Measurements from ENCODE around the gene OR51F2. TPM values are rescaled to one million over a fixed set of nuclear protein-coding genes. Genes with fewer than 3 reads are reported as not detected.

The OR51F2 gene
- total and polyA plus RNA-seq, 4 donors: not detected

DNA sequence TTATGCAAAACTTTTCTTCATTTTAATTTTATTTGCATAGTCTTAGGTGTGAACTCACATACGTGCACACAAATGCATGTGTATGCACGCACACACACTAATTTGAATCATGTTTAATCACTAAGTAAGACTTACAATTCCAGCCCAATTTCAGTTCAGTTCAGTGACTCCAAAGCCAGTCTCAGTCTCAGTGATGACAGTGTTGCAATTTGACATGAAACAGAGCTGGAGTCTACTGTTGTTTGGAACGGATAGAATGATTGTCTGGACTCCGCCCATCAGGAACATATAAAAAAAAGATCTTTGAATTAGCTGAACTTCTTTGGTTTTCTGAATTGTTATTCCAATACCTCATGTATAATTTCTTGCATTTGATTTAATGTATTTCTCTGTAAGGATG lies 42.8 kb downstream of the OR51F2 start:
- WGBS: 80% methylated on average over 4 of the region's 4 CpGs
- H3K9me3 ChIP-seq (ENCODE audit: control insufficient read depth in 4 of 4, low read length in 3 of 4): no peaks in the 10 kb centered on the region
- H3K4me1 ChIP-seq (ENCODE audit: control insufficient read depth in 4 of 4, insufficient read depth in 4 of 4, low read length in 3 of 4): no peaks in the 10 kb centered on the region
- H3K4me3 ChIP-seq (ENCODE audit: low read depth in 1 of 3, low read length in 3 of 3): no peak overlapping the region
- TF ChIP-seq CTCF (IDR thresholded peaks at IDR 0.05; ENCODE audit: low read depth, low read length, missing input control) (no peak), JUND (IDR thresholded peaks at IDR 0.05) (no peak)
- no peak overlapping the region for H3K9ac ChIP-seq (ENCODE audit: low read depth in 1 of 2, low read length in 2 of 2)
- DNase-seq (ENCODE audit: low spot score): no peak
- H3K27ac ChIP-seq (ENCODE audit: low read depth in 1 of 2, low read length in 2 of 2): no peak overlapping the region
- no peaks in the 10 kb centered on the region for H3K36me3 ChIP-seq (ENCODE audit: control insufficient read depth in 4 of 4, insufficient read depth in 3 of 4, low read depth in 1 of 4, low read length in 3 of 4)
- H3K27me3 ChIP-seq (ENCODE audit: control insufficient read depth in 4 of 4, insufficient read depth in 4 of 4, low read length in 3 of 4): no peaks in the 10 kb centered on the region

- no peak for DNase-seq (ENCODE audit: low spot score)
- Histone ChIP-seq H3K27me3 (ENCODE audit: control insufficient read depth in 4 of 4, insufficient read depth in 4 of 4, low read length in 3 of 4) (no peaks in the 10 kb centered on the region), H3K9me3 (ENCODE audit: control insufficient read depth in 4 of 4, low read length in 3 of 4) (no peaks in the 10 kb centered on the region), H3K27ac (ENCODE audit: low read depth in 1 of 2, low read length in 2 of 2) (no peak overlapping the region), H3K4me1 (ENCODE audit: control insufficient read depth in 4 of 4, insufficient read depth in 4 of 4, low read length in 3 of 4) (no peaks in the 10 kb centered on the region), H3K9ac (ENCODE audit: low read depth in 1 of 2, low read length in 2 of 2) (no peak overlapping the region), H3K36me3 (ENCODE audit: control insufficient read depth in 4 of 4, insufficient read depth in 3 of 4, low read depth in 1 of 4, low read length in 3 of 4) (no peaks in the 10 kb centered on the region), H3K4me3 (ENCODE audit: low read depth in 1 of 3, low read length in 3 of 3) (no peak overlapping the region)
- no peak for TF ChIP-seq YY1 (IDR thresholded peaks at IDR 0.05)
- no peak for TF ChIP-seq HNF4G (IDR thresholded peaks at IDR 0.05)
- TF ChIP-seq RAD21 (IDR thresholded peaks at IDR 0.05): no peak
- no peak for TF ChIP-seq TAF1 (conservative IDR thresholded peaks at IDR 0.05)
- no peak for TF ChIP-seq RXRA (IDR thresholded peaks at IDR 0.05)
- no peak for TF ChIP-seq JUND (IDR thresholded peaks at IDR 0.05)
- 38% methylated on average over 1 of the region's 1 CpG for WGBS
Observed at GRCh38 chr11:4865855-4866254, 44.7 kb downstream of the OR51F2 start.

Other genes starting within 250 kb of the OR51F2 start
- gene OR52I2, start 239.6 kb upstream of the OR51F2 start, total RNA-seq: under 1 TPM in 1 of 2 donors, not detected in 1; under 0.01 TPM
- not detected for gene OR52I2, start 239.6 kb upstream of the OR51F2 start, polyA plus RNA-seq
- not detected for gene OR52I1, start 227.3 kb upstream of the OR51F2 start, total RNA-seq
- gene OR52I1, start 227.3 kb upstream of the OR51F2 start, polyA plus RNA-seq: not detected
- 10 to 100 TPM in 1 of 2 donors, 1 to 10 TPM in 1; 4.9 to 11.2 TPM for gene TRIM68, start 213.1 kb upstream of the OR51F2 start, total RNA-seq
- 1 to 10 TPM; 2.6 to 6.0 TPM for gene TRIM68, start 213.1 kb upstream of the OR51F2 start, polyA plus RNA-seq
- not detected for gene OR51D1, start 183.8 kb upstream of the OR51F2 start, total RNA-seq
- not detected for gene OR51D1, start 183.8 kb upstream of the OR51F2 start, polyA plus RNA-seq
- gene OR51E1, start 177.3 kb upstream of the OR51F2 start, total RNA-seq: under 1 TPM; 0.05 to 0.08 TPM
- not detected for gene OR51E1, start 177.3 kb upstream of the OR51F2 start, polyA plus RNA-seq
- gene OR51E2, start 123.5 kb upstream of the OR51F2 start, total RNA-seq: not detected
- not detected for gene OR51E2, start 123.5 kb upstream of the OR51F2 start, polyA plus RNA-seq
- gene MMP26, start 116.5 kb upstream of the OR51F2 start, total RNA-seq: not detected
- not detected for gene MMP26, start 116.5 kb upstream of the OR51F2 start, polyA plus RNA-seq
- gene OR51F1, start 51.4 kb upstream of the OR51F2 start, total RNA-seq: not detected
- not detected for gene OR51F1, start 51.4 kb upstream of the OR51F2 start, polyA plus RNA-seq
- not detected for gene OR52R1, start 16.9 kb upstream of the OR51F2 start, total RNA-seq
- gene OR52R1, start 16.9 kb upstream of the OR51F2 start, polyA plus RNA-seq: not detected
- gene OR51S1, start 27.9 kb downstream of the OR51F2 start, total RNA-seq: not detected
- not detected for gene OR51S1, start 27.9 kb downstream of the OR51F2 start, polyA plus RNA-seq
- gene OR51T1, start 60.6 kb downstream of the OR51F2 start, total RNA-seq: not detected
- not detected for gene OR51T1, start 60.6 kb downstream of the OR51F2 start, polyA plus RNA-seq
- not detected for gene OR51A7, start 82.5 kb downstream of the OR51F2 start, total RNA-seq
- not detected for gene OR51A7, start 82.5 kb downstream of the OR51F2 start, polyA plus RNA-seq
- not detected for gene OR51G2, start 98.0 kb downstream of the OR51F2 start, total RNA-seq
- not detected for gene OR51G2, start 98.0 kb downstream of the OR51F2 start, polyA plus RNA-seq
- gene OR51G1, start 103.0 kb downstream of the OR51F2 start, total RNA-seq: not detected
- gene OR51G1, start 103.0 kb downstream of the OR51F2 start, polyA plus RNA-seq: not detected
- not detected for gene OR51A4, start 126.3 kb downstream of the OR51F2 start, total RNA-seq
- gene OR51A4, start 126.3 kb downstream of the OR51F2 start, polyA plus RNA-seq: not detected
- not detected for gene OR51A2, start 134.4 kb downstream of the OR51F2 start, total RNA-seq
- not detected for gene OR51A2, start 134.4 kb downstream of the OR51F2 start, polyA plus RNA-seq
- not detected for gene OR51L1, start 173.5 kb downstream of the OR51F2 start, total RNA-seq
- not detected for gene OR51L1, start 173.5 kb downstream of the OR51F2 start, polyA plus RNA-seq
- not detected for gene OR52J3, start 225.2 kb downstream of the OR51F2 start, total RNA-seq
- gene OR52J3, start 225.2 kb downstream of the OR51F2 start, polyA plus RNA-seq: not detected
- not detected for gene OR52E2, start 238.3 kb downstream of the OR51F2 start, total RNA-seq
- not detected for gene OR52E2, start 238.3 kb downstream of the OR51F2 start, polyA plus RNA-seq
- gene OR52E1, start 248.3 kb downstream of the OR51F2 start, total RNA-seq: not detected
- gene OR52E1, start 248.3 kb downstream of the OR51F2 start, polyA plus RNA-seq: not detected